Measurements from ENCODE around the gene ZDHHC11. TPM values are rescaled to one million over a fixed set of nuclear protein-coding genes. Genes with fewer than 3 reads are reported as not detected.
A peak's percentile ranks its signal among the peaks of the same experiment; 100 is the strongest.

The ZDHHC11 gene
- 4.4 and 6.3 TPM in 2 replicates for total RNA-seq
- long read RNA-seq, partial matches to known transcripts: 0 of 1 reads
- long read RNA-seq, other reads (novel, unspliced or antisense): 1 of 1 reads

- Mint-ChIP-seq H3K27me3 (ENCODE audit: unreplicated experiment) (peaks cover 6% of the 10 kb centered on the region), H3K4me3 (ENCODE audit: unreplicated experiment) (no peak within 1 kb of the TSS), H3K9me3 (ENCODE audit: unreplicated experiment) (no peaks in the 10 kb centered on the region), H3K4me1 (ENCODE audit: unreplicated experiment) (no peaks in the 10 kb centered on the region), H3K36me3 (ENCODE audit: unreplicated experiment) (no peaks in the 10 kb centered on the region), H3K27ac (ENCODE audit: unreplicated experiment) (no peak within 1 kb of the TSS)
- no peak for TF ChIP-seq CTCF (IDR thresholded peaks at IDR 0.05)
- no peak for DNase-seq (ENCODE audit: extremely low spot score, unreplicated experiment)
Measured at GRCh38 chr5:850511-851006, at the start of gene ZDHHC11. ZDHHC11 (minus strand) TSS chr5:850986; CDS start chr5:850602, 384 bp downstream.

GRCh38 chr5:893711-894110 lies 42.9 kb upstream of the ZDHHC11 start:
- H3K36me3 Mint-ChIP-seq (ENCODE audit: unreplicated experiment): peaks cover 6% of the 10 kb centered on the region
- no peak for TF ChIP-seq CTCF (IDR thresholded peaks at IDR 0.05)
- no peaks in the 10 kb centered on the region for H3K27me3 Mint-ChIP-seq (ENCODE audit: unreplicated experiment)
- H3K4me3 Mint-ChIP-seq (ENCODE audit: unreplicated experiment): peak overlapping the region; percentile 57
- no peak for DNase-seq (ENCODE audit: extremely low spot score, unreplicated experiment)
- peaks cover 25% of the 10 kb centered on the region for H3K4me1 Mint-ChIP-seq (ENCODE audit: unreplicated experiment)
- H3K27ac Mint-ChIP-seq (ENCODE audit: unreplicated experiment): peak overlapping the region; percentile 31
- H3K9me3 Mint-ChIP-seq (ENCODE audit: unreplicated experiment): no peaks in the 10 kb centered on the region

GRCh38 chr5:893137-893506 lies 42.3 kb upstream of the ZDHHC11 start:
- H3K9me3 Mint-ChIP-seq (ENCODE audit: unreplicated experiment): no peaks in the 10 kb centered on the region

GRCh38 chr5:892394-893136 lies 41.8 kb upstream of the ZDHHC11 start, which contains the start of the genes BRD9 and TRIP13:
BRD9 (minus strand) TSS chr5:892801; CDS start chr5:892657, 144 bp downstream.
TRIP13 (plus strand) TSS chr5:892884; CDS start chr5:892999, 115 bp downstream.
- peaks cover 12% of the 10 kb centered on the region for H3K36me3 Mint-ChIP-seq (ENCODE audit: unreplicated experiment)
- H3K4me3 Mint-ChIP-seq (ENCODE audit: unreplicated experiment): peak within 1 kb of the TSS; percentile 89
- peaks cover 33% of the 10 kb centered on the region for H3K4me1 Mint-ChIP-seq (ENCODE audit: unreplicated experiment)
- H3K27me3 Mint-ChIP-seq (ENCODE audit: unreplicated experiment): no peaks in the 10 kb centered on the region
- peak within 1 kb of the TSS; percentile 89 for H3K27ac Mint-ChIP-seq (ENCODE audit: unreplicated experiment)
- TF ChIP-seq CTCF (IDR thresholded peaks at IDR 0.05): peak; percentile 14
- H3K9me3 Mint-ChIP-seq (ENCODE audit: unreplicated experiment): no peaks in the 10 kb centered on the region
- peak; percentile 93 for DNase-seq (ENCODE audit: extremely low spot score, unreplicated experiment)

More at GRCh38 chr5:893137-893506, 42.3 kb upstream of the ZDHHC11 start:
- no peak for DNase-seq (ENCODE audit: extremely low spot score, unreplicated experiment)
- Mint-ChIP-seq H3K4me1 (ENCODE audit: unreplicated experiment) (peaks cover 31% of the 10 kb centered on the region), H3K4me3 (ENCODE audit: unreplicated experiment) (peak overlapping the region; percentile 57), H3K27me3 (ENCODE audit: unreplicated experiment) (no peaks in the 10 kb centered on the region), H3K27ac (ENCODE audit: unreplicated experiment) (no peak overlapping the region), H3K36me3 (ENCODE audit: unreplicated experiment) (peaks cover 9% of the 10 kb centered on the region)
- TF ChIP-seq CTCF (IDR thresholded peaks at IDR 0.05): no peak

GRCh38 chr5:891837-892393 lies 41.1 kb upstream of the ZDHHC11 start:
- no peak for TF ChIP-seq CTCF (IDR thresholded peaks at IDR 0.05)
- DNase-seq (ENCODE audit: extremely low spot score, unreplicated experiment): no peak
- Mint-ChIP-seq H3K36me3 (ENCODE audit: unreplicated experiment) (peaks cover 17% of the 10 kb centered on the region), H3K4me3 (ENCODE audit: unreplicated experiment) (peak overlapping the region; percentile 89), H3K27ac (ENCODE audit: unreplicated experiment) (peak overlapping the region; percentile 89), H3K27me3 (ENCODE audit: unreplicated experiment) (no peaks in the 10 kb centered on the region), H3K9me3 (ENCODE audit: unreplicated experiment) (no peaks in the 10 kb centered on the region), H3K4me1 (ENCODE audit: unreplicated experiment) (peaks cover 33% of the 10 kb centered on the region)
